ENCODE measurements around the gene TEAD1.

Gene TEAD1

GRCh38 chr11:12964650-12965049 is 290.4 kb downstream of the TEAD1 start:
- DNase-seq = peak; percentile 14

- DNase-seq = no peak
These were observed 291.8 kb downstream of the TEAD1 start for GRCh38 chr11:12966002-12966401.

- no peak for DNase-seq
These were observed 293.9 kb downstream of the TEAD1 start for GRCh38 chr11:12968101-12968500.

- no peak for DNase-seq
These were observed 294.6 kb downstream of the TEAD1 start for GRCh38 chr11:12968826-12969225.

GRCh38 chr11:12971955-12972354 is 297.7 kb downstream of the TEAD1 start:
- no peak for DNase-seq

GRCh38 chr11:12973528-12974181 is 299.4 kb downstream of the TEAD1 start:
- DNase-seq = no peak

- DNase-seq = no peak
These were observed 301.0 kb downstream of the TEAD1 start for GRCh38 chr11:12975195-12975594.

GRCh38 chr11:12979928-12980689 is 305.9 kb downstream of the TEAD1 start:
- DNase-seq = peak; percentile 98

GRCh38 chr11:12981676-12982522 is 307.7 kb downstream of the TEAD1 start:
- peak; percentile 51 for DNase-seq

GRCh38 chr11:12983336-12983735 is 309.1 kb downstream of the TEAD1 start:
- DNase-seq = peak; percentile 7

GRCh38 chr11:12986194-12986898 is 312.1 kb downstream of the TEAD1 start:
- DNase-seq = no peak

GRCh38 chr11:12989428-12990161 is 315.4 kb downstream of the TEAD1 start:
- DNase-seq = no peak

- DNase-seq = no peak
These were observed 315.9 kb downstream of the TEAD1 start for GRCh38 chr11:12990162-12990480.

GRCh38 chr11:12991426-12991825 is 317.2 kb downstream of the TEAD1 start:
- DNase-seq = no peak

GRCh38 chr11:12993626-12994025 is 319.4 kb downstream of the TEAD1 start:
- DNase-seq = no peak
